Esophagus squamous epithelium (tissue), 4 donors: ENCODE results near the gene CD93.

ENCODE experiments used
- CTCF ChIP-seq, 6 experiments: fragments of 450-650 bp in 4 of 6; fragments of 200-600 bp in 2 of 6; sonication (generic) in 2 of 6; IDR thresholded peaks; one replicate each; pipeline ENCODE4 v1.5.1; 2016 to 2019; ENCODE audit warnings: antibody characterized with exemption in 6 of 6, mild to moderate bottlenecking in 4 of 6, moderate library complexity in 4 of 6
- POLR2A ChIP-seq, 4 donors: fragments of 450-650 bp; IDR thresholded peaks; one replicate each; pipeline ENCODE4 v1.6.1; 2017; ENCODE audit warnings: antibody characterized with exemption in 4 of 4, mild to moderate bottlenecking in 4 of 4, moderate library complexity in 3 of 4

- TF ChIP-seq CTCF (IDR thresholded peaks at IDR 0.05) (no peak), POLR2A (IDR thresholded peaks at IDR 0.05) (no peak)
Measured at GRCh38 chr20:23118144-23118543, 32.0 kb upstream of the CD93 start.
